Thoracic aorta (tissue), 2 donors: Measurements from ENCODE around the gene DNPH1. TPM values are rescaled to one million over a fixed set of nuclear protein-coding genes. Genes with fewer than 3 reads are reported as not detected.

ENCODE experiments used
- ATAC-seq: fragments of 150-250 bp; one replicate; pipeline ENCODE4 v1.8.0; 2017; ENCODE audit warnings: low read depth; ENCODE audit not compliant: insufficient number of reproducible peaks, low FRiP score
- DNase-seq: peaks from one replicate; pipeline ENCODE4 v3.0.0-alpha.2; 2020; ENCODE audit warnings: low spot score
- H3K27ac ChIP-seq, 2 donors: fragments of 200-600 bp; sonication (generic); 1 replicate in 1 of 2; 2 replicates in 1 of 2; pipeline ENCODE4 v1.5.1; 2016; ENCODE audit warnings: mild to moderate bottlenecking in 2 of 2, moderate library complexity in 2 of 2
- H3K27me3 ChIP-seq: fragments of 200-600 bp; sonication (generic); replicated peaks from 2 replicates; pipeline ENCODE4 v1.6.0; 2016; ENCODE audit warnings: mild to moderate bottlenecking; ENCODE audit not compliant: insufficient read depth
- H3K36me3 ChIP-seq: fragments of 200-600 bp; sonication (generic); one replicate; pipeline ENCODE4 v1.5.1; 2016
- H3K4me1 ChIP-seq, 2 donors: fragments of 200-600 bp; sonication (generic); 1 replicate in 1 of 2; 2 replicates in 1 of 2; pipeline versions ENCODE4 v1.5.1 to v1.6.0; 2016; ENCODE audit warnings: low read depth in 2 of 2, mild to moderate bottlenecking in 1 of 2; ENCODE audit not compliant: control insufficient read depth in 1 of 2
- H3K4me3 ChIP-seq: fragments of 200-600 bp; sonication (generic); 2 replicates; pipeline ENCODE4 v1.5.1; 2016; ENCODE audit warnings: mild to moderate bottlenecking
- H3K9me3 ChIP-seq: fragments of 200-600 bp; sonication (generic); 2 replicates; pipeline ENCODE4 v1.5.1; 2016
- CTCF ChIP-seq: fragments of 200-600 bp; sonication (generic); IDR thresholded peaks from one replicate; pipeline ENCODE4 v1.5.1; 2019; ENCODE audit warnings: antibody characterized with exemption
- total RNA-seq, 2 donors: library from RNA; depleted of rRNA; stranded (reverse); fragments of >200 nt; gene quantifications; one replicate each; pipeline versions ENCODE4 v1.1.0 to v1.2.3, GENCODE V29; 2016

The DNPH1 gene
- total RNA-seq, 2 donors from 2014 or later, result 16.7 to 54.7 TPM

DNA sequence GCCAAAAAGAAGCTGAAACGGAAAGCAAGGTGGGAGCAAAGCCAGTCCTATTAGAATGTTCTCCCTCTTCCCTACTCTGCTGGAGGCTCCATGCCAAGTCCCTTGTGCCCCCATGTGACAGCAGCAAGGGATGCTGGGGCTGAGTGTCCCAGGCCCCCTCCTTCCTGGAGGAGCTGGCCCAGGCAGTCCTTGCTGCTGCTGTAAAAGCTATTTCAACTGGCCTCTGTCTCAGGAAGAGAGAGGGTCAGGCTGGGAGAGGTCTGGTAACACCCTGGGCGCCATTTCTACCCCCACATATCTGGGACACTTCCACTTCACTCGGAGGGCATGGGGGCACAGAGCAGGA is 39.0 kb upstream of the DNPH1 start:
- H3K27ac ChIP-seq, result no peak overlapping the region
- H3K9me3 ChIP-seq, result no peaks in the 10 kb centered on the region
- H3K27me3 ChIP-seq, result no peaks in the 10 kb centered on the region
- ATAC-seq, result no peak
- peaks cover 6 to 21% of the 10 kb centered on the region in 2 donors for H3K4me1 ChIP-seq
- H3K36me3 ChIP-seq, result no peaks in the 10 kb centered on the region
- H3K4me3 ChIP-seq, result no peak overlapping the region
- DNase-seq, result no peak
- TF ChIP-seq CTCF, result no peak

- H3K27ac ChIP-seq, result no peak overlapping the region
- H3K4me3 ChIP-seq, result no peak overlapping the region
- H3K36me3 ChIP-seq, result no peaks in the 10 kb centered on the region
- ATAC-seq, result no peak
- no peaks in the 10 kb centered on the region for H3K27me3 ChIP-seq
- no peak for TF ChIP-seq CTCF
- DNase-seq, result no peak
- peaks cover 6 to 21% of the 10 kb centered on the region in 2 donors for H3K4me1 ChIP-seq
- no peaks in the 10 kb centered on the region for H3K9me3 ChIP-seq
Observed at GRCh38 chr6:43267619-43268354, 38.5 kb upstream of the DNPH1 start.

DNA sequence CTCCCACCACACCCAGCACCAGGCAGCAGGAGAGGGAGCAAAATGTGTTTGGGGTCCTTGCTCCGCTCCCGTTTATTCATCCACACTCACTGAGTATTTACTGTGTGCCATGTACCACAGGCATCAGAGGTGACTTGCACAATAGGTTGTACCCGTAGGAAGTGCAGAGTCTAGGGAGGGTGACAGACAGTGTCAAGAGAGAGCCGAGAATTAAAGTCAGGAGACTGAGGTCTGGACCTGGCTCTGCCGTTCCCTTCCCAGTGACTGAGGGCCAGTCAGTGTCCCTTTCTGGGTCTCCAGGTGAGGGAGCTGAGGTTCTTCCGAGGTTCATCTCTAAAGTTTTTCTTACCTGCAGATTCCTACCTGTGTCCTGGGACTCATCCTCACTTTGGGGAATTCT is 36.3 kb upstream of the DNPH1 start:
- H3K27me3 ChIP-seq, result no peaks in the 10 kb centered on the region
- no peaks in the 10 kb centered on the region for H3K9me3 ChIP-seq
- DNase-seq, result no peak
- H3K4me1 ChIP-seq, result peaks cover 6 to 21% of the 10 kb centered on the region in 2 donors
- H3K4me3 ChIP-seq, result no peak overlapping the region
- H3K36me3 ChIP-seq, result no peaks in the 10 kb centered on the region
- no peak for TF ChIP-seq CTCF
- ATAC-seq, result no peak
- H3K27ac ChIP-seq, result no peak overlapping the region

DNA sequence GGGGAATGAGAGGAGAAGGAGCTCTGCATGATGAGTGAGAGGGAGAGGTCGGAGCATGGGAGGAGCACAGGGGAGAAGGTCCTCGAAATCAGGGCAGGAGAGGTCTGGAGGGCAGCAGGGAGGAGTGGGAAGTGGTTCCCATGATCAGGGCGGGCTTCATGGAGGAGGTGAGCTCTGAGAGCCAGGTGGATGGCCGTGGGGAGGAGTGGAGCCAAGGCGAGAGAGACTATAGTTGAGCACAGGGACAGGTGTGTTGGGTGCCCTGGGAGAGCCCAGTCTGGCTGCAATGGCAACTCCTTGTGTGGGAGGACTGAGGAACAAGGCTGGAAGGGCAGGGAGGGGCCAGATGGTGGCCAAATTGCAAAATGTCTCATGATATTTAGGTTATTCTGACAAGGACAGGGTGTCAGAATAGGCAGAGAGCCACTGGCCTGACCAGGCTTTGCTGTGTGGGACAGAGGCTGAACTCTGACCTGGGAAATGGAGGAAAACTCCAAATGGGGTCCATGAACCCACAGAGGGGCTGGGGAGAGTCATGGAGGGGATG is 35.4 kb upstream of the DNPH1 start:
- DNase-seq (no peak), ATAC-seq (no peak)
- Histone ChIP-seq H3K9me3 (no peaks in the 10 kb centered on the region), H3K27ac (no peak overlapping the region), H3K36me3 (no peaks in the 10 kb centered on the region), H3K4me1 (peaks cover 4 to 19% of the 10 kb centered on the region in 2 donors), H3K4me3 (no peak overlapping the region), H3K27me3 (no peaks in the 10 kb centered on the region)
- TF ChIP-seq CTCF, result no peak

- Histone ChIP-seq H3K4me3 (no peak overlapping the region), H3K36me3 (no peaks in the 10 kb centered on the region), H3K27ac (no peak overlapping the region), H3K4me1 (peaks cover 0 to 8% of the 10 kb centered on the region in 2 donors), H3K27me3 (no peaks in the 10 kb centered on the region), H3K9me3 (no peaks in the 10 kb centered on the region)
- TF ChIP-seq CTCF, result peak; percentile 38
- DNase-seq (peak; percentile 18), ATAC-seq (no peak)
Observed at GRCh38 chr6:43263314-43264178, 34.3 kb upstream of the DNPH1 start.
